Esophagus (tissue), 2 donors: Measurements from ENCODE around the gene ARMCX6. TPM values are rescaled to one million over a fixed set of nuclear protein-coding genes. Genes with fewer than 3 reads are reported as not detected.
"Not testable (repeated sequence)": the region's sequence is repeated elsewhere in the genome, so short reads cannot be mapped to it uniquely, and the experiment has no call there.

Experiments used
- H3K27ac ChIP-seq, 2 donors: one replicate each; pipeline ENCODE4 v1.5.1; 2013; ENCODE audit warnings: low read depth in 2 of 2, mild to moderate bottlenecking in 2 of 2, inconsistent platforms in 1 of 2, low read length in 1 of 2, moderate library complexity in 1 of 2
- H3K27me3 ChIP-seq, 2 donors: one replicate each; pipeline ENCODE4 v1.6.1; 2013; ENCODE audit warnings: low read length in 2 of 2, control low read depth in 1 of 2, mild to moderate bottlenecking in 1 of 2; ENCODE audit not compliant: insufficient read depth in 2 of 2, control insufficient read depth in 1 of 2
- H3K36me3 ChIP-seq, 2 donors: one replicate each; pipeline ENCODE4 v1.6.1; 2013; ENCODE audit warnings: low read length in 1 of 2; ENCODE audit not compliant: control insufficient read depth in 2 of 2, insufficient read depth in 2 of 2
- H3K4me1 ChIP-seq, 2 donors: one replicate each; pipeline ENCODE4 v1.6.1; 2013; ENCODE audit warnings: low read length in 1 of 2; ENCODE audit not compliant: control insufficient read depth in 2 of 2, insufficient read depth in 2 of 2
- H3K4me3 ChIP-seq, 2 donors: one replicate each; pipeline ENCODE4 v1.5.1; 2013; ENCODE audit warnings: low read length in 2 of 2, mild to moderate bottlenecking in 2 of 2, low read depth in 1 of 2, moderate library complexity in 1 of 2
- H3K9me3 ChIP-seq, 2 donors: one replicate each; pipeline ENCODE4 v1.6.1; 2013; ENCODE audit warnings: mild to moderate bottlenecking in 2 of 2, low read depth in 1 of 2, low read length in 1 of 2, moderate library complexity in 1 of 2; ENCODE audit not compliant: control insufficient read depth in 2 of 2, insufficient read depth in 1 of 2
- WGBS, 2 donors: extraction: QIAGEN DNeasy Blood & Tissue Kit; methylation state at CpG; one replicate each; pipeline ENCODE4 v1.1.7; 2013; 5-methylcytosine and 5-hydroxymethylcytosine counted together
- polyA plus RNA-seq, 2 donors: library from polyadenylated mRNA; stranded (reverse); fragments of 200-250 nt; gene quantifications; one replicate each; pipeline ENCODE4 v1.2.3, GENCODE V29; 2013
- donor health status: healthy with polysubstance abuse.
- donor health status: Bipolar disorder and iron deficiency.

The ARMCX6 gene
- polyA plus RNA-seq, result 10 to 100 TPM; 11.9 to 27.3 TPM

DNA sequence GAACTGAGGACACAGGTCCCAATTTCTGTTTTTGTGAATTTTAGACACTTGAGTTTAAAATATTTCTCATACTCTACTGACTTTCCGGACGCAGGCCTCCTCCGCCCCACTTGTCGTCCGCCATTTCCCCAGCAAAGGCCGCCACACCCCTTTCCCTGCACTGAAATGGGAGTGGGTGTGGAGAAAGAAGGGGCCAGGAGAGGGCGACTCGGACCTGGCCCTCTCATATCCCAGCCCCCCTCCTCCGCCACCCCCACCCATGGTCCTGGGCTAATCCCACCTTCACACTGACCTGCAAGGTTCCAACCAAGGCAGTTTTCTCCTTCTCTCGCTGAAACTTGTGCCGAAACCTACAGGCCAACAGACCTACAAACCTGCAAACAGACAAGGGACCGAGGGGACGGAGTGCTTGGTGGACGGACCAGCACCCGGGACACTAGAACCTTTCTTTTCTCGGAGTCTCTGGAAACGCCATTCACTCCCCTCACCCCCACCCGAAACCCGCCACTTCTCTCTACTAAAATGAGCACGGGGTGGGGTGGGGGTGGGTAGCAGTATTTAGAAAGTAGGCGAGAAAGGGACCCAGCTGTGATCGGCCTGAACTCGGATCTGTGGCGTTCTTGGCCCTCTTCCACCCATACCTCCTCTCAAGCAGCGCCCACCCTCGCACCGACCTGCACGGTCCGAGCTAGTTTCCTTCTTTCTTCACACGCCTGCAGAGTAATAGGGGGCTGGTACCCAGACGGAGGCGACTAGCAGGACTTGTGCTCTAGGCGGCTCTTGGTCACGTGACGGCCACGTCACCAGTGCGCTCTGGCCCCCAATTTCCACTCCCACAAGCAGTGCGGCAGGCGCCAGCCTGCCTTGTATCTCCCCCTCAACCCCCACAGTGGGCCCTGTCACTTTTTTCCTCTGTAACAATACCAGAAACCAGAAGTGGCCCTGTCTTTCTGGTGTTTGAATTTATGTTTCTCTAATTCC lies at the start of gene ARMCX6:
Gene ARMCX6, minus strand, starts transcription at position 790 of the 981 bp plus-strand sequence. CDS start 1,380 bp downstream, outside the sequence.
- Histone ChIP-seq H3K36me3 (no peaks in the 10 kb centered on the region), H3K27me3 (no peaks in the 10 kb centered on the region), H3K27ac (peak within 1 kb of the TSS; percentile 25 to 82), H3K9me3 (no peaks in the 10 kb centered on the region), H3K4me1 (no peaks in the 10 kb centered on the region), H3K4me3 (peak within 1 kb of the TSS; percentile 58 to 70)
- 0 to 38% methylated on average over 39 of the region's 39 CpGs for WGBS, 2 donors

DNA sequence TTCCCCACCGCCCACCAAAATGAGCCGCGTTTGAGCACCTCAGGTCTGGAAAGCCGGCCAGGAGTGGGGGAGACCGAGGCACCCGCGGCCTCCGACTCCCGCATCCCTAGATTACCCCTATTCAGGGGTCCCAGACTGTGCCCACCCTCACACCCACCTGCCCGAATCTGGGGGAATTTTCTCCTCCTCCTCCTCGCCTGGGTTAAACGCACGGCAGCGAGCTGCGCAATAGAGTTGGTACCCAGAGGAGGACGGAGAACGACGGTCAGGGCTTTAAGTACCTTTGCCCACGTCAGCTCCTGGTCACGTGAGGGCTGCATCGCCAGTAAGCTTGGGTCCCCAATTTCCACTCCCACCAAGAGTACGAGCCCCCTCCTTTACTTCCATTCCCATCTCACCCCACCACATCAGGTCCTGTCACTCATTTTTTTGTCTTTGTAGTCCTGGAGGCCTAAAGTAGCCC lies 41.8 kb upstream of the ARMCX6 start, which contains the start of gene ARMCX2:
Gene ARMCX2, minus strand, starts transcription at position 250 of the 463 bp plus-strand sequence. CDS start 2,262 bp downstream, outside the sequence.
- Histone ChIP-seq H3K4me1 (no peaks in the 10 kb centered on the region), H3K36me3 (no peaks in the 10 kb centered on the region), H3K9me3 (no peaks in the 10 kb centered on the region), H3K4me3 (peak within 1 kb of the TSS; percentile 54 to 57), H3K27ac (peak within 1 kb of the TSS; percentile 61 to 64), H3K27me3 (no peaks in the 10 kb centered on the region)
- 3 to 24% methylated on average over 21 to 22 of the region's 22 CpGs for WGBS, 2 donors

DNA sequence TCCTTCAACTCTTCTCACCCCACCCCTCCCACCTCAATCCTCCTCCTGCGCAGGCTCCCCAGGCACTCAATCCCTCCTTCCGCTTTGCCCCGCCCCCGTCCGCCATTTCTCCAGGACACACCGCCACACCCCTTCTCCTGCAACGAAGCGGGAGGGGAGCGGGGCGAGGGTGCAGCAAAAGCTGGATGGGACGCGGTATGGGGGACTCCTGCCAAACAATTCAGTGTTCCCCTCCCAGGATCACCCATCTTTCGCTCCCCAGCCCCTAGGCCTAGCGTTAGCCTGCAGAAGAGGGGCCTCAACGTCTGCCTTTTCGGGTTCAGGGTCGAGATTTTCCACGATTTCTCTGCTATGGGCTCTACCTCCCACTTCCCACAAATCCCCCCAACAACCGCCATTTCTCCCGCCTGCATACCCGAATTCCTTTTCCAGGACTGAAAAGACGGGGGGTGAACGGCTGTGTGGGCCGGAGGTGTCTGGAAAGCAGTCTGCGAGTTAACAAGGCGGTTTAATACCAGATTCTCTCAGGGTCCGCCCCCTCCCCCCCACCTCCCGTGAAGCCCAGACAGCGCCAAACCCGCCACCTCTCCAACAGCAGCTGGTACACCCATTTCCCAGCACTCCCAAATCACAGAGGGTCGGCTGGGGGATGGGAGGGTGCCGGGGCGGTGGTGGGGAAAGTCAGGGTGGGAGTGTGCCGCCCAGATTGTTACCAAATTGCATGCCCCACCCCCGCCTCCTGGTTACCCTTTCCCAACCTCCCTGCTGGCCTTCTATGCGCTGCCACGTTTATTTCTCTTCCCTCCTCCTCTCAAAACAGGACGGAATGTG lies 41.1 kb upstream of the ARMCX6 start:
- Histone ChIP-seq H3K4me1 (no peaks in the 10 kb centered on the region), H3K9me3 (no peaks in the 10 kb centered on the region), H3K27ac (peak overlapping the region; percentile 34 to 64), H3K36me3 (no peaks in the 10 kb centered on the region), H3K27me3 (no peaks in the 10 kb centered on the region), H3K4me3 (peak overlapping the region; percentile 54 to 57)
- WGBS, 2 donors, result 3 to 28% methylated on average over 33 to 37 of the region's 38 CpGs

DNA sequence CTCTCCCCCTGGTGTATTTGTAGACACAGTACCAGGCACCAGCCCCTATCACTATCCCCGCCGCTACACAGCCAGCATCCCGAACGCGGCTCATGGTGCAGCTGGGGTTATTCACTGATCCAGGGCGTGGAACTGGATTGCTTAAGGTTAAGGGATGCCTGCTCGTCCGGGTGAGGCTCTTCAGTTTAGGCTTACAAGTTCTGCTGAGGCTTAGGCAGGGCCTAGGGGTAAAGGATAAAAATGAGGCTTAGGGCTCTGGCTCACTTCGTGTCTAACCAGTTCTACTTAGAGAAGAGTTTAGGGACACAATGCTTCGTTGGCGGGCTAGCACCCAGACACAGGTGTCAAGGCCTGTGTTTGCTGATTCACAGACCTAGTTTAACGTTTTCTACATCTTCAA lies 39.7 kb upstream of the ARMCX6 start:
- 73 to 85% methylated on average over 12 of the region's 12 CpGs for WGBS, 2 donors
- H3K27ac ChIP-seq, result no peak overlapping the region
- no peaks in the 10 kb centered on the region for H3K27me3 ChIP-seq
- H3K4me1 ChIP-seq, result no peaks in the 10 kb centered on the region
- H3K9me3 ChIP-seq, result no peaks in the 10 kb centered on the region
- H3K4me3 ChIP-seq, result no peak overlapping the region
- H3K36me3 ChIP-seq, result no peaks in the 10 kb centered on the region

DNA sequence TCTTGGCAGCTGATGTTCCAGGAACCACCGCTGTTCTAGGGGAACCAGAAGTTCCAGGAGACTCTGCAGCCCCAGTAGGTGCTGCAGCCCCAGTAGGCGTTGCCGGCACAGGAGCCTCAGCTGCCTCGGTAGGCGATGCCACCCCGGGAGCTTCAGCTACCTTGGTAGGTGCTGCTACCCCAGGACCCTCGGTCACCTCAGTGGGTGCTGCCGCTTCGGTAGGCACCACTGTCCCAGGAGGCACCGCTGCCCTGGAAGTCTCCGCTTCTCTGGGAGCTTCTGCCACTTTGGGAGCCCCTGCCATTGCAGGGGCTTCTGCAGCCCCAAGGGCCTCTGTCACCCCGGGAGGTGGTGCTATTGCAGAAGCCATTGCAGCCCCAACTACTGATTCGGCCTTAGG lies 39.0 kb upstream of the ARMCX6 start:
- Histone ChIP-seq H3K27me3 (no peaks in the 10 kb centered on the region), H3K36me3 (no peaks in the 10 kb centered on the region), H3K4me1 (no peaks in the 10 kb centered on the region), H3K27ac (no peak overlapping the region), H3K4me3 (no peak overlapping the region), H3K9me3 (no peaks in the 10 kb centered on the region)
- WGBS, 2 donors, result 82 to 91% methylated on average over 12 to 13 of the region's 13 CpGs

DNA sequence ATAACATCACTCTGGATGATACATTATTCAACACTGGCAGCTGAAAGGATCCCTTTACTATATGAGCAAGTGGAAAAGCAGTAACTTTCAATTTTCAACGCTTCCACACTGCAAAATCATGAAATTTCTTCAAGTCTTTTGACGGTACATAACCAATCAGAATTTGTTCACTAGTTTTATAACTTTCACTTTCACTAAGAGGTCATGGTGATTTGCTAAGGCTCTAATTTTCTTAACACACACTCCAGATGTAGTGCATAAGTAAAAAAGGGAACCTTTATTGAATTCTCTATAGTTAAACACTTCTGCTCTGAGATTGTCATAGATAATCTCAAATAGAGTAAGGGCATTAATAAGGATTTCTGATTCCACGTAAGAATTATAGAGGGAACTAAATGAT lies 37.7 kb upstream of the ARMCX6 start:
- WGBS, 2 donors, result 54 to 73% methylated on average over 3 of the region's 3 CpGs
- Histone ChIP-seq H3K36me3 (no peaks in the 10 kb centered on the region), H3K9me3 (no peaks in the 10 kb centered on the region), H3K27ac (no peak overlapping the region), H3K27me3 (no peaks in the 10 kb centered on the region), H3K4me3 (no peak overlapping the region), H3K4me1 (no peaks in the 10 kb centered on the region)

DNA sequence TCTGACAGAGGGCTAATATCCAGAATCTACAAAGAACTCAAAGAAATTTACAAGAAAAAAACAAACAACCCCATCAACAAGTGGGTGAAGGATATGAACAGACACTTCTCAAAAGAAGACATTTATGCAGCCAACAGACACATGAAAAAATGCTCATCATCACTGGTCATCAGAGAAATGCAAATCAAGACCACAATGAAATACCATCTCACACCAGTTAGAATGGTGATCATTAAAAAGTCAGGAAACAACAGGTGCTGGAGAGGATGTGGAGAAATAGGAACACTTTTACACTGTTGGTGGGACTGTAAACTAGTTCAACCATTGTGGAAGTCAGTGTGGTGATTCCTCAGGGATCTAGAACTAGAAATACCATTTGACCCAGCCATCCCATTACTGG lies 29.9 kb upstream of the ARMCX6 start:
- not testable (repeated sequence) for H3K9me3 ChIP-seq, H3K36me3 ChIP-seq

DNA sequence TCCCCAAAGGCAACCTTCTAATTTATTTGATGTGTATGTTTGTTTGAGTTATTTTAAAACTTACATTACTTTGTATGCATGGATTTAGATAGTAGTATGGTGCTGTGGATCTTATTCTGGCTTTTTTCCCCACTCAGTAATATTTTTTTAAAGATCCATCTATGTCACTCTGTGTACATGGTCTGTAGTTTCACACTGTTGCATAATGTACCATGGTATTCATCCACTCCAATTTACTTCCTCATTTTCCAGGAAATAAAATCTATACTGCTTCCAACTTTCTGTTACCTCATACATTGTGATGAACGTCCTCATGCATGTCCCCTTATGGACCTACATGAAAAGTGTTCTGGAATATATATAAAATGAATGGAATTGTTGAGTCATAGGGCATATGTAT lies 24.3 kb upstream of the ARMCX6 start:
- whole genome bisulfite sequencing, 2 donors, result 25 to 54% methylated on average over 1 of the region's 1 CpG
- H3K27ac ChIP-seq, result no peak overlapping the region
- no peaks in the 10 kb centered on the region for H3K9me3 ChIP-seq
- H3K36me3 ChIP-seq, result no peaks in the 10 kb centered on the region
- H3K4me1 ChIP-seq, result no peaks in the 10 kb centered on the region
- H3K27me3 ChIP-seq, result no peaks in the 10 kb centered on the region
- no peak overlapping the region for H3K4me3 ChIP-seq

More for the DNA sequence above, 29.9 kb upstream of the ARMCX6 start:
- H3K27ac ChIP-seq, H3K27me3 ChIP-seq, H3K4me3 ChIP-seq, H3K4me1 ChIP-seq: not testable (repeated sequence)

DNA sequence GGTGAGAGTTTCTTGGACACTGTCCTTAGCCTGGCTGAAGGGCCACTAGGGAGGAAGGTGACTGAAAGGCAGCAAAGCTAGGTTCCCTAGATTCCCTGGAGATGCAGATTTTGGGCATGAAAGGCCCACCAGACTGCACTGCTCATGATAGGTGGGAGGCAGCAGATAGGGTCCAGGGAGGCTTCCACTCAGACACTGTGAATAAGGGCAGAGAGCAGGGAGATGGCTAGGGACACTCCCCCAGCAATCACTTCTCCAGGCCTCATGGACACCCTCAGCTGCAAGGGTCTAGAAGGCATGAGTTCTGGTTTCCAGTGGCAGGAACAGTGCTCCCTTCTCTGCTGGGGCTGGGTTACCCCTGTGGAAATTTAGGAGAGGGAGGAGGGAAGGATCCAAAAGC lies 21.8 kb upstream of the ARMCX6 start:
- no peaks in the 10 kb centered on the region for H3K9me3 ChIP-seq
- H3K4me1 ChIP-seq, result no peaks in the 10 kb centered on the region
- H3K27ac ChIP-seq, result no peak overlapping the region
- H3K4me3 ChIP-seq, result no peak overlapping the region
- no peaks in the 10 kb centered on the region for H3K27me3 ChIP-seq
- H3K36me3 ChIP-seq, result no peaks in the 10 kb centered on the region
